Neural crest cell (in vitro differentiated cells): ENCODE measurements around the gene KIF25. TPM values are rescaled to one million over a fixed set of nuclear protein-coding genes. Genes with fewer than 3 reads are reported as not detected.

Source experiments
- DNase-seq: peaks from one replicate; pipeline ENCODE4 v3.0.0; 2021; ENCODE audit warnings: low read depth, mixed read lengths, low spot score
- H3K27ac Mint-ChIP-seq: one replicate; pipeline ENCODE4 v1.8.0; 2021; ENCODE audit warnings: mild to moderate bottlenecking, mixed read lengths; ENCODE audit not compliant: unreplicated experiment
- H3K27me3 Mint-ChIP-seq: 2 replicates; pipeline ENCODE4 v1.8.0; 2021; ENCODE audit warnings: low read depth, mild to moderate bottlenecking, mixed read lengths
- H3K36me3 Mint-ChIP-seq: 2 replicates; pipeline ENCODE4 v1.8.0; 2021; ENCODE audit warnings: low read depth, mild to moderate bottlenecking, mixed read lengths
- H3K4me1 Mint-ChIP-seq: 2 replicates; pipeline ENCODE4 v1.8.0; 2021; ENCODE audit warnings: mixed read lengths
- H3K4me3 Mint-ChIP-seq: one replicate; pipeline ENCODE4 v1.8.0; 2021; ENCODE audit warnings: mild to moderate bottlenecking, mixed read lengths
- H3K9me3 Mint-ChIP-seq: 2 replicates; pipeline ENCODE4 v1.8.0; 2021; ENCODE audit warnings: mixed read lengths
- CTCF ChIP-seq: fragments of 200-600 bp; sonication (generic); conservative IDR thresholded peaks from 2 replicates; pipeline ENCODE4 v1.5.0; 2021; ENCODE audit warnings: antibody characterized with exemption, mild to moderate bottlenecking
- total RNA-seq: library from RNA; stranded (reverse); gene quantifications from 2 replicates; pipeline ENCODE4 v1.2.1, GENCODE V29; 2021

Gene KIF25
- total RNA-seq, 1 donor from 2014 or later, result 0.72 TPM

- Mint-ChIP-seq H3K4me1 (no peaks in the 10 kb centered on the region), H3K9me3 (no peaks in the 10 kb centered on the region), H3K4me3 (no peak overlapping the region), H3K36me3 (no peaks in the 10 kb centered on the region), H3K27me3 (no peaks in the 10 kb centered on the region), H3K27ac (no peak overlapping the region)
- no peak for DNase-seq
- no peak for TF ChIP-seq CTCF
Observed at GRCh38 chr6:168070804-168071203, 73.3 kb downstream of the KIF25 start.

- Mint-ChIP-seq H3K4me1 (no peaks in the 10 kb centered on the region), H3K27ac (no peak overlapping the region), H3K9me3 (no peaks in the 10 kb centered on the region), H3K27me3 (no peaks in the 10 kb centered on the region), H3K4me3 (no peak overlapping the region), H3K36me3 (no peaks in the 10 kb centered on the region)
- TF ChIP-seq CTCF, result no peak
- DNase-seq, result no peak
Observed at GRCh38 chr6:168071620-168072019, 74.1 kb downstream of the KIF25 start.

- Mint-ChIP-seq H3K36me3 (no peaks in the 10 kb centered on the region), H3K4me1 (no peaks in the 10 kb centered on the region), H3K4me3 (no peak overlapping the region), H3K27me3 (no peaks in the 10 kb centered on the region), H3K9me3 (no peaks in the 10 kb centered on the region), H3K27ac (no peak overlapping the region)
- TF ChIP-seq CTCF, result no peak
- DNase-seq, result no peak
Observed at GRCh38 chr6:168072261-168072660, 74.8 kb downstream of the KIF25 start.

GRCh38 chr6:168072730-168073129 is 75.3 kb downstream of the KIF25 start:
- no peaks in the 10 kb centered on the region for H3K27me3 Mint-ChIP-seq

GRCh38 chr6:168073937-168074730 is 76.7 kb downstream of the KIF25 start:
- Mint-ChIP-seq H3K9me3 (no peaks in the 10 kb centered on the region), H3K27me3 (no peaks in the 10 kb centered on the region), H3K4me3 (no peak overlapping the region), H3K36me3 (no peaks in the 10 kb centered on the region), H3K27ac (no peak overlapping the region), H3K4me1 (no peaks in the 10 kb centered on the region)
- DNase-seq, result no peak
- TF ChIP-seq CTCF, result no peak

More at GRCh38 chr6:168072730-168073129, 75.3 kb downstream of the KIF25 start:
- Mint-ChIP-seq H3K27ac (no peak overlapping the region), H3K4me3 (no peak overlapping the region), H3K36me3 (no peaks in the 10 kb centered on the region), H3K9me3 (no peaks in the 10 kb centered on the region), H3K4me1 (no peaks in the 10 kb centered on the region)
- TF ChIP-seq CTCF, result no peak
- no peak for DNase-seq
